ENCODE results near the gene TMEM42.
A peak's percentile ranks its signal among the peaks of the same experiment; 100 is the strongest.
"Not testable (repeated sequence)": the region's sequence is repeated elsewhere in the genome, so short reads cannot be mapped to it uniquely, and the experiment has no call there.

The TMEM42 gene

GRCh38 chr3:44861412-44862225, at the start of gene TMEM42:
Gene TMEM42 (plus strand): TSS chr3:44861912. CDS start chr3:44861925, 13 bp downstream.
- DNase-seq (ENCODE audit: low read depth in 2 of 3, low spot score in 2 of 3): peak; percentile 69 to 76 (median 73)

GRCh38 chr3:44814751-44815150, 47.0 kb upstream of the TMEM42 start:
- DNase-seq (ENCODE audit: low read depth in 2 of 3, low spot score in 2 of 3): no peak

GRCh38 chr3:44816334-44816733, 45.4 kb upstream of the TMEM42 start:
- DNase-seq (ENCODE audit: low read depth in 2 of 3, low spot score in 2 of 3): not testable (repeated sequence)

- DNase-seq (ENCODE audit: low read depth in 2 of 3, low spot score in 2 of 3): not testable (repeated sequence)
Measured at GRCh38 chr3:44821206-44821605, 40.5 kb upstream of the TMEM42 start.

- DNase-seq (ENCODE audit: low read depth in 2 of 3, low spot score in 2 of 3): no peak
Measured at GRCh38 chr3:44825264-44825925, 36.3 kb upstream of the TMEM42 start.

- DNase-seq (ENCODE audit: low read depth in 2 of 3, low spot score in 2 of 3): no peak
Measured at GRCh38 chr3:44827196-44827595, 34.5 kb upstream of the TMEM42 start.

- no peak for DNase-seq (ENCODE audit: low read depth in 2 of 3, low spot score in 2 of 3)
Measured at GRCh38 chr3:44831232-44831631, 30.5 kb upstream of the TMEM42 start.

- no peak for DNase-seq (ENCODE audit: low read depth in 2 of 3, low spot score in 2 of 3)
Measured at GRCh38 chr3:44832032-44832431, 29.7 kb upstream of the TMEM42 start.

GRCh38 chr3:44832965-44833364, 28.7 kb upstream of the TMEM42 start:
- DNase-seq (ENCODE audit: low read depth in 2 of 3, low spot score in 2 of 3): no peak

- no peak for DNase-seq (ENCODE audit: low read depth in 2 of 3, low spot score in 2 of 3)
Measured at GRCh38 chr3:44833394-44833793, 28.3 kb upstream of the TMEM42 start.

GRCh38 chr3:44835684-44836083, 26.0 kb upstream of the TMEM42 start:
- no peak for DNase-seq (ENCODE audit: low read depth in 2 of 3, low spot score in 2 of 3)

- no peak for DNase-seq (ENCODE audit: low read depth in 2 of 3, low spot score in 2 of 3)
Measured at GRCh38 chr3:44842376-44842775, 19.3 kb upstream of the TMEM42 start.

GRCh38 chr3:44845528-44846520, 15.9 kb upstream of the TMEM42 start:
- DNase-seq (ENCODE audit: low read depth in 2 of 3, low spot score in 2 of 3): no peak

- DNase-seq (ENCODE audit: low read depth in 2 of 3, low spot score in 2 of 3): no peak
Measured at GRCh38 chr3:44848634-44849033, 13.1 kb upstream of the TMEM42 start.

- not testable (repeated sequence) for DNase-seq (ENCODE audit: low read depth in 2 of 3, low spot score in 2 of 3)
Measured at GRCh38 chr3:44856663-44857062, 5.0 kb upstream of the TMEM42 start.

GRCh38 chr3:44860117-44860516, 1.6 kb upstream of the TMEM42 start:
- no peak for DNase-seq (ENCODE audit: low read depth in 2 of 3, low spot score in 2 of 3)

- DNase-seq (ENCODE audit: low read depth in 2 of 3, low spot score in 2 of 3): no peak
Measured at GRCh38 chr3:44862226-44862637, 520 bp downstream of the TMEM42 start.

GRCh38 chr3:44865272-44866035, 3.7 kb downstream of the TMEM42 start:
- DNase-seq (ENCODE audit: low read depth in 2 of 3, low spot score in 2 of 3): no peak

GRCh38 chr3:44867421-44868111, 5.9 kb downstream of the TMEM42 start:
- DNase-seq (ENCODE audit: low read depth in 2 of 3, low spot score in 2 of 3): no peak

All from activated CD8-positive, alpha-beta memory T cell treated with anti-CD3 and anti-CD28 coated beads for 48 hours (primary cell).